Measurements from ENCODE around the gene HTT. TPM values are rescaled to one million over a fixed set of nuclear protein-coding genes. Genes with fewer than 3 reads are reported as not detected.

The HTT gene
- total and polyA plus RNA-seq, 9 of the 15 experiments (the other 6 are each of a cell fraction or from before 2014, with no cell fraction given): 0.66 to 31.6 (median 14.7) TPM

DNA sequence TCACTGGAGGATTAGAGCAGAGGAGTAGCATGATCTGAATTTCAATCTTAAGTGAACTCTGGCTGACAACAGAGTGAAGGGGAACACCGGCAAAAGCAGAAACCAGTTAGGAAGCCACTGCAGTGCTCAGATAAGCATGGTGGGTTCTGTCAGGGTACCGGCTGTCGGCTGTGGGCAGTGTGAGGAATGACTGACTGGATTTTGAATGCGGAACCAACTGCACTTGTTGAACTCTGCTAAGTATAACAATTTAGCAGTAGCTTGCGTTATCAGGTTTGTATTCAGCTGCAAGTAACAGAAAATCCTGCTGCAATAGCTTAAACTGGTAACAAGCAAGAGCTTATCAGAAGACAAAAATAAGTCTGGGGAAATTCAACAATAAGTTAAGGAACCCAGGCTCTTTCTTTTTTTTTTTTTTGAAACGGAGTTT, 5.2 kb downstream of the HTT start (continued):
- TF ChIP-seq PRPF4 (IDR thresholded peaks at IDR 0.05; ENCODE audit: insufficient read depth, low read depth, low read length, poor library complexity, severe bottlenecking) (no peak), ZKSCAN8 (CRISPR knock-in tag; IDR thresholded peaks at IDR 0.05) (no peak), MLLT1 (IDR thresholded peaks at IDR 0.05) (no peak), NR2C1 (IDR thresholded peaks at IDR 0.05) (no peak), NR2C1 (tag; IDR thresholded peaks at IDR 0.05) (no peak), ZNF224 (CRISPR knock-in tag; IDR thresholded peaks at IDR 0.05) (no peak), NCOR1 (IDR thresholded peaks at IDR 0.05) (peak; percentile 81), JUNB (CRISPR knock-in tag; conservative IDR thresholded peaks at IDR 0.05) (no peak), MTF1 (CRISPR knock-in tag; IDR thresholded peaks at IDR 0.05; ENCODE audit: borderline replicate concordance) (no peak), ARNT (IDR thresholded peaks at IDR 0.05) (no peak), MAZ (CRISPR knock-in tag; conservative IDR thresholded peaks at IDR 0.05 in 1 of 2, IDR thresholded peaks at IDR 0.05 in 1 of 2) (no peak; a peak in 1 of 4 replicates), RHOXF2B (CRISPR knock-in tag; conservative IDR thresholded peaks at IDR 0.05) (no peak), PHB2 (IDR thresholded peaks at IDR 0.05; ENCODE audit: low read depth) (no peak; the same call in 1 of the 2 replicates), ZBTB12 (CRISPR knock-in tag; IDR thresholded peaks at IDR 0.05) (no peak), ZNF184 (CRISPR knock-in tag; IDR thresholded peaks at IDR 0.05) (no peak), ZNF57 (CRISPR knock-in tag; IDR thresholded peaks at IDR 0.05) (no peak), WHSC1 (IDR thresholded peaks at IDR 0.05; ENCODE audit: low read length) (no peak), CBX5 (IDR thresholded peaks at IDR 0.05; ENCODE audit: borderline replicate concordance, low read depth) (no peak), RBM17 (IDR thresholded peaks at IDR 0.05; ENCODE audit: borderline replicate concordance, low read depth, low read length) (no peak)
- TF ChIP-seq, protein P1, sequence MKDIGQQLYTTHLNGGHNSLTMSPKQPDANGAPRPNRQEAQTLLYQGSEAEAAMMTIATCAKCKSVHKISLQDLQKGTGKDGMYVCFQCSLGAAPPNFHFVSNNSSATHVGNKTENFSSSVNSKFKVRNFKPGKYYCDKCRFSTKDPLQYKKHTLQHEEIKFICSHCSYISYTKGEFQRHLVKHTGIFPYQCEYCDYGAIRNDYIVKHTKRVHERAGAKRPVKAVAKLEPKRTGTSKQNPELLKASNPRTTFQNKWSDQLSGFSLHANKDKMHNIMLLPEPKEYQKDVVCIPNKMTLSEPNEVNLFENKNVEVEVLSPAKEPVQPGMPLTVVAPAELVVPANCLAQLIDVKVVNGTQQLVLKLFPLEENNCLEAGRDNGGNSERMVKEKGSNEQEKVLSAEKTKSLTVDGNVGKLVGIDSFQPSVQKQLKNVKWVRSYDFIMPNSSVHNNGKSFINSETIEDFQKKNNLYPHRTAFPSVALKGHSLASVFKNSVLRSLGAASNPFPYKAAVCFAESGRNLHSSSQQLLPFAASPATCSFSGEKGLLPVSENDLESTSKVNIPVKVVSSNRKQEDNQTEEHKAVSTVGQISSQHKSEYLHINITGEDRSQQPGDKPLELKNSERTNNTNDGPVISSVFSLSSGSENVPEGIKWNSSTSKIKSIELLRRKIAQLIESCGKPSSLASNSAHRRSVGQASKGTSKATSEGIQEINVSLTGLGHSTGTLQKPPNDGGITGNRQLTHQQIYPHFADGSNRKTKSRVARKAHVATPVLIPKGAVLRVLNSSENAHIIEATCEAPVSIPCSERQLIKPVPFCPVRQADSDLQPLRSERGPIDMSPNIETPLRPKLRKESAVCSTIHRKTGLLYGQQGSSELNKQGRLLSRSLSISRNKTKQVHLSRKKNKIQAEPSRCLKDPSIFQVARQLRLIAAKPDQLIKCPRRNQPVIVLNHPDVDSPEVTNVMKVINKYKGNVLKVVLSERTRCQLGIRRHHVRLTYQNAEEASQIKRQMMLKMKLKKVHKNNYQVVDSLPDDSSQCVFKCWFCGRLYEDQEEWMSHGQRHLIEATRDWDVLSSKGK (CRISPR knock-in tag; IDR thresholded peaks at IDR 0.05): no peak
- TF ChIP-seq, protein P2, sequence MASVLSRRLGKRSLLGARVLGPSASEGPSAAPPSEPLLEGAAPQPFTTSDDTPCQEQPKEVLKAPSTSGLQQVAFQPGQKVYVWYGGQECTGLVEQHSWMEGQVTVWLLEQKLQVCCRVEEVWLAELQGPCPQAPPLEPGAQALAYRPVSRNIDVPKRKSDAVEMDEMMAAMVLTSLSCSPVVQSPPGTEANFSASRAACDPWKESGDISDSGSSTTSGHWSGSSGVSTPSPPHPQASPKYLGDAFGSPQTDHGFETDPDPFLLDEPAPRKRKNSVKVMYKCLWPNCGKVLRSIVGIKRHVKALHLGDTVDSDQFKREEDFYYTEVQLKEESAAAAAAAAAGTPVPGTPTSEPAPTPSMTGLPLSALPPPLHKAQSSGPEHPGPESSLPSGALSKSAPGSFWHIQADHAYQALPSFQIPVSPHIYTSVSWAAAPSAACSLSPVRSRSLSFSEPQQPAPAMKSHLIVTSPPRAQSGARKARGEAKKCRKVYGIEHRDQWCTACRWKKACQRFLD (CRISPR knock-in tag; IDR thresholded peaks at IDR 0.05): peak; percentile 93
- TF ChIP-seq, protein P3, sequence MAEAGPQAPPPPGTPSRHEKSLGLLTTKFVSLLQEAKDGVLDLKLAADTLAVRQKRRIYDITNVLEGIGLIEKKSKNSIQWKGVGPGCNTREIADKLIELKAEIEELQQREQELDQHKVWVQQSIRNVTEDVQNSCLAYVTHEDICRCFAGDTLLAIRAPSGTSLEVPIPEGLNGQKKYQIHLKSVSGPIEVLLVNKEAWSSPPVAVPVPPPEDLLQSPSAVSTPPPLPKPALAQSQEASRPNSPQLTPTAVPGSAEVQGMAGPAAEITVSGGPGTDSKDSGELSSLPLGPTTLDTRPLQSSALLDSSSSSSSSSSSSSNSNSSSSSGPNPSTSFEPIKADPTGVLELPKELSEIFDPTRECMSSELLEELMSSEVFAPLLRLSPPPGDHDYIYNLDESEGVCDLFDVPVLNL (CRISPR knock-in tag; IDR thresholded peaks at IDR 0.05; ENCODE audit: low read depth): no peak
